PC-9 (cell line): ENCODE results near the gene IRF7.
"Not testable (repeated sequence)": the region's sequence is repeated elsewhere in the genome, so short reads cannot be mapped to it uniquely, and the experiment has no call there.

Experiments used
- CTCF ChIP-seq: fragments of 200-600 bp; sonication (generic); conservative IDR thresholded peaks from 2 replicates; pipeline ENCODE4 v1.6.1; 2017; ENCODE audit warnings: mixed run types, antibody characterized with exemption, mild to moderate bottlenecking, moderate library complexity
- EZH2 ChIP-seq: fragments of 200-600 bp; sonication (generic); IDR thresholded peaks from 2 replicates; pipeline ENCODE4 v1.8.0; 2017; ENCODE audit warnings: antibody characterized with exemption, low read depth

- TF ChIP-seq CTCF, EZH2: not testable (repeated sequence)
Observed at GRCh38 chr11:654444-654843, 38.7 kb upstream of the IRF7 start.
